RPMI7951 (cell line): Measurements from ENCODE around the gene ARID1B. TPM values are rescaled to one million over a fixed set of nuclear protein-coding genes. Genes with fewer than 3 reads are reported as not detected.

Source experiments
- DNase-seq: peaks from one replicate; pipeline ENCODE4 v3.0.0-alpha.2; 2012; ENCODE audit warnings: low read depth
- total RNA-seq: library from RNA; depleted of rRNA; stranded (reverse); fragments of >200 nt; shearing (Covaris generic); gene quantifications from 2 replicates; pipeline ENCODE4 v1.2.3, GENCODE V29; 2014

The ARID1B gene
- total RNA-seq, 1 experiment from 2014 or later = 14.8 TPM

- no peak for DNase-seq
Observed at GRCh38 chr6:157095084-157095483, 317.9 kb downstream of the ARID1B start.

GRCh38 chr6:157095569-157095968 is 318.4 kb downstream of the ARID1B start:
- DNase-seq = no peak

- no peak for DNase-seq
Observed at GRCh38 chr6:157096105-157096504, 318.9 kb downstream of the ARID1B start.

- DNase-seq = no peak
Observed at GRCh38 chr6:157096522-157096921, 319.3 kb downstream of the ARID1B start.

- DNase-seq = no peak
Observed at GRCh38 chr6:157097255-157097955, 320.2 kb downstream of the ARID1B start.

GRCh38 chr6:157098999-157099398 is 321.8 kb downstream of the ARID1B start:
- DNase-seq = no peak

GRCh38 chr6:157099912-157100593 is 322.9 kb downstream of the ARID1B start:
- DNase-seq = no peak

GRCh38 chr6:157101166-157101565 is 324.0 kb downstream of the ARID1B start:
- DNase-seq = no peak

GRCh38 chr6:157104803-157105202 is 327.6 kb downstream of the ARID1B start:
- DNase-seq = no peak

GRCh38 chr6:157106487-157106886 is 329.3 kb downstream of the ARID1B start:
- DNase-seq = peak; percentile 63

GRCh38 chr6:157107571-157107914 is 330.4 kb downstream of the ARID1B start:
- DNase-seq = no peak

GRCh38 chr6:157107915-157108651 is 330.9 kb downstream of the ARID1B start:
- DNase-seq = peak; percentile 90

GRCh38 chr6:157108923-157109322 is 331.7 kb downstream of the ARID1B start:
- peak; percentile 15 for DNase-seq

GRCh38 chr6:157110607-157111006 is 333.4 kb downstream of the ARID1B start:
- DNase-seq = peak; percentile 44

- DNase-seq = no peak
Observed at GRCh38 chr6:157113389-157113788, 336.2 kb downstream of the ARID1B start.

GRCh38 chr6:157116426-157116825 is 339.2 kb downstream of the ARID1B start:
- DNase-seq = no peak

- DNase-seq = no peak
Observed at GRCh38 chr6:157117431-157118095, 340.4 kb downstream of the ARID1B start.

- DNase-seq = no peak
Observed at GRCh38 chr6:157119502-157120027, 342.4 kb downstream of the ARID1B start.

GRCh38 chr6:157120534-157121232 is 343.5 kb downstream of the ARID1B start:
- DNase-seq = no peak

- DNase-seq = no peak
Observed at GRCh38 chr6:157121897-157122296, 344.7 kb downstream of the ARID1B start.

- DNase-seq = no peak
Observed at GRCh38 chr6:157123234-157123633, 346.1 kb downstream of the ARID1B start.
